Cardiac muscle cell (in vitro differentiated cells and primary cell): Measurements from ENCODE around the gene SPATA2. TPM values are rescaled to one million over a fixed set of nuclear protein-coding genes. Genes with fewer than 3 reads are reported as not detected.

Experiments
- DNase-seq, 2 donors: peaks; one replicate each; pipeline versions ENCODE4 v3.0.0 to v3.0.0-alpha.2; 2010 to 2017; ENCODE audit warnings: low read depth in 1 of 2, low spot score in 1 of 2
- H3K27ac ChIP-seq: fragments of 200-600 bp; sonication (generic); 2 replicates; pipeline ENCODE4 v1.5.1; 2016
- H3K27me3 ChIP-seq: fragments of 200-600 bp; sonication (generic); 2 replicates; pipeline ENCODE4 v1.6.0; 2016; ENCODE audit warnings: control low read depth
- H3K36me3 ChIP-seq: fragments of 200-600 bp; sonication (generic); 2 replicates; pipeline ENCODE4 v1.5.1; 2016; ENCODE audit warnings: control low read depth
- H3K4me1 ChIP-seq: fragments of 200-600 bp; sonication (generic); 2 replicates; pipeline ENCODE4 v1.8.1; 2017; ENCODE audit warnings: low read depth, mild to moderate bottlenecking, mixed run types
- H3K4me3 ChIP-seq: fragments of 200-600 bp; sonication (generic); 2 replicates; pipeline ENCODE4 v1.5.1; 2016; ENCODE audit warnings: mild to moderate bottlenecking
- H3K9me3 ChIP-seq: fragments of 200-600 bp; sonication (generic); 2 replicates; pipeline ENCODE4 v1.5.1; 2017; ENCODE audit warnings: low read depth, mild to moderate bottlenecking, control low read depth
- polyA plus RNA-seq: library from polyadenylated mRNA; unstranded; fragments of >200 nt; fragmentation: Nextera tagmentation; extraction: Ambion mirVana; gene quantifications from 2 replicates; pipeline ENCODE4 v1.2.1, GENCODE V29; 2016
- total RNA-seq: library from RNA; depleted of rRNA; stranded (reverse); fragments of >200 nt; gene quantifications from 2 replicates; pipeline ENCODE4 v1.2.3, GENCODE V29; 2016
- TF ChIP-seq, protein P1 (sequence below): IDR thresholded peaks from 2 replicates; pipeline ENCODE4 v1.5.1; 2012; ENCODE audit warnings: low read depth, mild to moderate bottlenecking, low read length

The SPATA2 gene
- total and polyA plus RNA-seq, 2 experiments from 2014 or later = 6.0 to 9.4 TPM

DNA sequence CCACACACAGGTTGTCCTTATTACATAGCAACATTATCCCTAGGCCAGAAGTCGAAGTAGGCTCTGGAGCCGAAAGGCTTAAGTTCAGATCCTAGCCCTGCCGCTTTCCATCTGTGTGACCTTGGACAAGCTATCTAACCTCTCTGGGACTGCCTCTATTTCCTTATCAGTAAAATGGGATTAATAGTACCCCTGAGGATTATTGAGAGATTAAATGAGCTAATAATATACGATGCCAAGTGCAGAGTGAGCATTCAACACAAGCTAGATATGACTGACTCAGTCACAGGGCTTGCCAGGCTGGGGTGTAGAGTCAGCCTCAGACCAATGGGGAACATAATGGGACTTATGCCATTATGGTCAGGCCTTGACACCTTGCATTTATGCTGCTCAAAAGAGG is 8.9 kb upstream of the SPATA2 start:
- H3K9me3 ChIP-seq = no peaks in the 10 kb centered on the region
- no peaks in the 10 kb centered on the region for H3K36me3 ChIP-seq
- H3K4me1 ChIP-seq = no peaks in the 10 kb centered on the region
- H3K4me3 ChIP-seq = no peak overlapping the region
- H3K27ac ChIP-seq = no peak overlapping the region
- H3K27me3 ChIP-seq = no peaks in the 10 kb centered on the region
- TF ChIP-seq, protein P1, sequence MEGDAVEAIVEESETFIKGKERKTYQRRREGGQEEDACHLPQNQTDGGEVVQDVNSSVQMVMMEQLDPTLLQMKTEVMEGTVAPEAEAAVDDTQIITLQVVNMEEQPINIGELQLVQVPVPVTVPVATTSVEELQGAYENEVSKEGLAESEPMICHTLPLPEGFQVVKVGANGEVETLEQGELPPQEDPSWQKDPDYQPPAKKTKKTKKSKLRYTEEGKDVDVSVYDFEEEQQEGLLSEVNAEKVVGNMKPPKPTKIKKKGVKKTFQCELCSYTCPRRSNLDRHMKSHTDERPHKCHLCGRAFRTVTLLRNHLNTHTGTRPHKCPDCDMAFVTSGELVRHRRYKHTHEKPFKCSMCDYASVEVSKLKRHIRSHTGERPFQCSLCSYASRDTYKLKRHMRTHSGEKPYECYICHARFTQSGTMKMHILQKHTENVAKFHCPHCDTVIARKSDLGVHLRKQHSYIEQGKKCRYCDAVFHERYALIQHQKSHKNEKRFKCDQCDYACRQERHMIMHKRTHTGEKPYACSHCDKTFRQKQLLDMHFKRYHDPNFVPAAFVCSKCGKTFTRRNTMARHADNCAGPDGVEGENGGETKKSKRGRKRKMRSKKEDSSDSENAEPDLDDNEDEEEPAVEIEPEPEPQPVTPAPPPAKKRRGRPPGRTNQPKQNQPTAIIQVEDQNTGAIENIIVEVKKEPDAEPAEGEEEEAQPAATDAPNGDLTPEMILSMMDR = no peak
- DNase-seq = no peak

GRCh38 chr20:49919461-49919860 is 4.1 kb upstream of the SPATA2 start:
- no peak overlapping the region for H3K4me3 ChIP-seq
- TF ChIP-seq, protein P1 = no peak
- H3K27ac ChIP-seq = no peak overlapping the region
- DNase-seq = no peak
- no peaks in the 10 kb centered on the region for H3K36me3 ChIP-seq
- peaks cover 4% of the 10 kb centered on the region for H3K4me1 ChIP-seq
- H3K9me3 ChIP-seq = no peaks in the 10 kb centered on the region
- no peaks in the 10 kb centered on the region for H3K27me3 ChIP-seq

DNA sequence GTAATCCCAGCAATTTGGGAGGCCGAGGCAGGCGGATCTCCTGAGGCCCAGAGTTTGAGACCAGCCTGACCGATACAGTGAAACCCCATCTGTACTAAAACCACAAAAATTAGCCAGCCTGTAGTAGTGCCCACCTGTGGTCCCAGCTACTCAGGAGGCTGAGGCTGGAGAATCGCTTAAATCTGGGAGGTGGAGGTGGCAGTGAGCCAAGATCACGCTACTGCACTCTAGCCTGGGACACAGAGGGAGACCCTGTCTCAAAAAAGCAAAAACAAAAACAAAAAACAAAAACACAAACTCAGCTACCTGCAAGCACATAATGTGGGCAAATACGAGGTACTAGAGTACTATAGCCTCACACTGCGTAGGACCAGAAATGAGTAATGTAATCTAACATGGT is 3.7 kb upstream of the SPATA2 start:
- H3K27ac ChIP-seq = no peak overlapping the region
- no peaks in the 10 kb centered on the region for H3K36me3 ChIP-seq
- H3K4me3 ChIP-seq = no peak overlapping the region
- H3K27me3 ChIP-seq = no peaks in the 10 kb centered on the region
- peaks cover 8% of the 10 kb centered on the region for H3K4me1 ChIP-seq
- TF ChIP-seq, protein P1 = no peak
- DNase-seq = no peak
- H3K9me3 ChIP-seq = no peaks in the 10 kb centered on the region

GRCh38 chr20:49918446-49918845 is 3.1 kb upstream of the SPATA2 start:
- no peak overlapping the region for H3K4me3 ChIP-seq
- DNase-seq = no peak
- no peaks in the 10 kb centered on the region for H3K9me3 ChIP-seq
- TF ChIP-seq, protein P1 = no peak
- H3K4me1 ChIP-seq = peaks cover 12% of the 10 kb centered on the region
- H3K27me3 ChIP-seq = no peaks in the 10 kb centered on the region
- H3K27ac ChIP-seq = no peak overlapping the region
- no peaks in the 10 kb centered on the region for H3K36me3 ChIP-seq

DNA sequence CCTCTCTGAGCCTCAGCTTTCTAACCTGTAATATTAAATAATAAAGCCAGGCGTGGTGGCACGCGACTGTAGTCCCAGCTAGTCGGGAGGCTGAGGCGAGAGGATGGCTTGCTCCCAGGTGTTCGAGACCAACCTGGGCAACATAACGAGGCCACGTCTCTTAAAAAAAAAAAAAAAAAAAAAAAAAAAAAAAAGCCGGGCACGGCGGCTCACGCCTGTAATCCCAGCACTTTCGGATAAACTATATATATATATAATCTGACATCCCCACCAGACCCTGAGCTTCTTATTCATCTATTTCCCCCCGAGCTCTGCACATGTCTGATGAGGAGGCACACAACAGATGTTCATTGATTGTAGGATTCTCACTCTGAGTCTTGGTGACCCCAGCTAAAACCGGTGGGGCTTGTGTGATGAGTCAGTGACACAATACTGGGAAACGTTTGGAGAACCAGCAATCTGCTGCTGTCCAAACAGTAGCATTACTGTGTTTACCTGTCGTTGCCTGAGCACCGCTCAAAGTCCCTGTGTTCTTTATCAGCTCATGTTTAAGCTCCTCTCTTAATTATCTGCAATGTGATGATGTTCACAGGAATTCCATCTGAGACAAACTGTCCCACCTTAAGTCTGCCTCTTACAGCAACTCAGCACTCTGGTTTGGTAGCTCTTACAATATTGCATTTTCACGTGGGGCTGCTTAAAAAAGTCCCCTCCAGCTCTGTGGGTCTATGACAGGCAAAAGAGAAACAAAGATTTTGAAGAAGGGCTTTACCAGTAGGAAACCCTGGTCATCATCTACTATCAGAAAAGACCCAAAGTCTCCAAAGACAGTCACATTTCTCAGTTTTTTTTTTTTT is 1.0 kb upstream of the SPATA2 start:
- peaks cover 12% of the 10 kb centered on the region for H3K4me1 ChIP-seq
- no peaks in the 10 kb centered on the region for H3K36me3 ChIP-seq
- TF ChIP-seq, protein P1 = no peak
- no peak for DNase-seq
- no peaks in the 10 kb centered on the region for H3K9me3 ChIP-seq
- no peaks in the 10 kb centered on the region for H3K27me3 ChIP-seq
- H3K27ac ChIP-seq = peak overlapping the region; percentile 100
- peak overlapping the region; percentile 97 for H3K4me3 ChIP-seq
